Measurements from ENCODE around the gene PTOV1.

- no peak for TF ChIP-seq CTCF (IDR thresholded peaks at IDR 0.05; ENCODE audit: poor library complexity)
- TF ChIP-seq EZH2 (IDR thresholded peaks at IDR 0.05; ENCODE audit: borderline replicate concordance) = no peak
- TF ChIP-seq EZH2phosphoT487 (IDR thresholded peaks at IDR 0.05; ENCODE audit: low read depth, severe bottlenecking, unreplicated experiment) = no peak
Observed at GRCh38 chr19:49811328-49811727, 39.6 kb upstream of the PTOV1 start.
